NCI-H226 (cell line): ENCODE data around the gene LPP.
"Not testable (repeated sequence)": the region's sequence is repeated elsewhere in the genome, so short reads cannot be mapped to it uniquely, and the experiment has no call there.

ENCODE experiments used
- DNase-seq: peaks from one replicate; pipeline ENCODE4 v3.0.0-alpha.2; 2015

Gene LPP, protein sequence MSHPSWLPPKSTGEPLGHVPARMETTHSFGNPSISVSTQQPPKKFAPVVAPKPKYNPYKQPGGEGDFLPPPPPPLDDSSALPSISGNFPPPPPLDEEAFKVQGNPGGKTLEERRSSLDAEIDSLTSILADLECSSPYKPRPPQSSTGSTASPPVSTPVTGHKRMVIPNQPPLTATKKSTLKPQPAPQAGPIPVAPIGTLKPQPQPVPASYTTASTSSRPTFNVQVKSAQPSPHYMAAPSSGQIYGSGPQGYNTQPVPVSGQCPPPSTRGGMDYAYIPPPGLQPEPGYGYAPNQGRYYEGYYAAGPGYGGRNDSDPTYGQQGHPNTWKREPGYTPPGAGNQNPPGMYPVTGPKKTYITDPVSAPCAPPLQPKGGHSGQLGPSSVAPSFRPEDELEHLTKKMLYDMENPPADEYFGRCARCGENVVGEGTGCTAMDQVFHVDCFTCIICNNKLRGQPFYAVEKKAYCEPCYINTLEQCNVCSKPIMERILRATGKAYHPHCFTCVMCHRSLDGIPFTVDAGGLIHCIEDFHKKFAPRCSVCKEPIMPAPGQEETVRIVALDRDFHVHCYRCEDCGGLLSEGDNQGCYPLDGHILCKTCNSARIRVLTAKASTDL

DNA sequence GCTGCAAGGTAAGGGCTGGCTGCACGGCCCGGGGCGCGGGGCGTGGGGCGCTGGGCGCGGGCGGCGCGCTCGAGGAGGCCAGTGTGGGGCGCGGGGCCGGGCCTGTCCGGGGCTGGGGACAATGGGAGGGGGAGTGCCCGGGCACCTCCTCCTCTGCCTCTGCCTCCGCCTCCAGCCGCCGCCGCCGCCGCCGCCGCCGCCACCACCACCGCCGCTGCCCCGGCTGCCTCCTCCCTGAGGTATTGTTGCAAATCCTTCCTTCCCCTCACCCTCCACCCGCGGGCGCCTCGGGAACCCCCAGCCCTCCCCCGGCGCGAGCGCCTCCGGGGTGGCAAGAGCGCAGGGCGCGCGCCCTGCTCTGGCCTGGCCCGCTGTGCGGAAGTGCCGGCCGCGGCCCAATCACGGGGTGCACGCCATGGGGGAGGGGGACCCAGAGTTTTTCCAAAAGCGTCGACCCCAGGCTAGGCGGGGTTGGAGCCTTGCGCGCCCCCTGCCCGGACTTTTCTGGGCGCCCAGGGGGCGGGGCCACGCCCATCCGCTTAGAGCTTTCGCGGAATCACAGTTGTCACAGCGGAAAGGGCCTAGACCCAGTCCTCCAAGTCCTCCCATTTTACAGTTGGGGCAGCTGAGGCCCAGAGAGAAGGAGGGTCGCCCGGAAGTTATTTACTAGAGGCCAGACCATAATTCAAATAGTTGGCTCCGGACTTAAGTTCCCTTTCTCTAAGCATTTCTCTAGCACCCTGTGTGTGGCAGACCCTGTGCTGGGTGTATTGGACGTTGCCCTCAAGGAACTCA, at the start of gene LPP:
Gene LPP (plus strand): TSS at position 144 of the 795 bp plus-strand sequence. CDS start 251,964 bp downstream, outside the sequence.
- DNase-seq = peak; percentile 83

DNA sequence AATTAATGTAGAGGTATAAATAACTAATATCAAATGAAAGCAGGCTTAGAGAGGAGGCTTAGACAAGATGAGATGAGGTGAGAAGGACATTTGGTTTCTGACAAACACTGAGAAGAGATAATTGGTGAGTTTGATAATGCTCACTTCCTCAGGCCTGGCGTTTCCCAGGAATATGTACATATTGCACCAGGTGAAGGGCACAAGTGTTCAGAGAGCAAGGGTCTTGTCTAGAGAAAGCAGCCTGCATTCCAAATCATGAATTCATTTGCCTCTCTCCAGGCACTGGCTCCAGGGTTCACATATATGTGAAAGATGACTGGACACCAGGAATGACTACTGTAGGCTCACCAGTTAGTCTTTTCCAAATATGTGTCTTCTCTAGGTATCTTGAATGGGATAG, 48.0 kb upstream of the LPP start:
- DNase-seq = no peak

DNA sequence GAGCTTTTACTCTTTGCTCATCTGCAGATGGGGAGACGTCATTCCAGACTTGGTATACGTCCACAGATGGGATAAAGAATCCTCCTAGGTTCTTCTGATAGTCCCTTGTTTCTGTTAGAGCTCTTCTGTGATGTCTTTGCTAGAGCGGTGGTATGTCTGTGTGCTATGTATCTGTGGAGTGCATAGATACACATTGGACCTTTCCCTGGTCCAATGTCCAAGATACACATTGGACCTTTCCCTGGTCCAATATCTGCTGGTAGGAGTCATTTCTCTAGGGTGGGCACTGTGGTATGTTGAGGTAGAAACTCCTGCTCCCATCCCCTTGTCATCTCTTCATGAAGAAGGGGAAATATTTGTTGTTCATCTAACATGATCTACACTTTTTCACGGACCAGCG, 47.5 kb upstream of the LPP start:
- DNase-seq = no peak

DNA sequence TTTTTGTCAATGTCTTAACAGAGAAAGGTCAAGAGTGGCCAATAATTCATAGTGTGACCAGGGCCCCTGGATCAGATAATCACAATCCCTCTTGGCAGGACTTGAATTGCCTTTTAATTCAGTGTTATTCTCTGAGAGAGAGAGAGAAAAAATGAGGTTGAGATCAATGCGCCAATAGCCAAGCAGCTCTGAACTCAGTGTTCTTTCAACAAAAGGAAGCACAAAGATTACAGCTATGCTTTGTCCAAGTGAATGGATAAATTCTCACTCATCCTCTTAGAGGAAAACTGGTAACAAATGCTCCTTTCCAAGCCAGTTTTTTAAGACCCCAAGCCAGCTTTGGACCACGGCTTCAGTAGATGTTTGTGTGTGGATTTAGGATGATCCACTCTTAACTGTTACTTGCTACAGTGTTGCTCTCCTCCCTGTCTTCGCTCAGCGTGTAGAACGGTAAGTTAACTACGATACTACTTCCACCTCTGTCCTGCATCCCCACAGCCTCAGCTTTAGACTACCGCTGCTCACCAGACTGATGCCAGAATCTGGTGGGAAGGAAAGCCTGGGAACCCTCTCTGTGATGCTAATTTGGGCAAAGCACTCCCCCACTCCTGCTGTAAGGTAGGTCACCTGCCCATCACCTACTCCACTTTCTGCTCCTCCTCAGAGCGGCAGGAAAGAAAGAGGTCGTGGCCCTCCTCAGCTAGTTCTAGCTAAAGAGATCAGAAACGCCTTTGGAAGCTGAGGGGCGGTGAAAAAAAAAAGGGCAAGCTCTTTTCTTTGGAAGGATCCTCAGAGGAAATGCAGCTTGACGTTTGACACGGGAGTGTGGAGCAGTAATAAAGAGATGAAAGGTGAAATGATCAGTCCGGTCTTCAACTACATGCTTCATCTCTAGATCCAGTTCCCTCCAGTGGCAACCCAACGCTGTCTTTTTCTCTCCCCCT, 46.8 kb upstream of the LPP start:
- DNase-seq = no peak

DNA sequence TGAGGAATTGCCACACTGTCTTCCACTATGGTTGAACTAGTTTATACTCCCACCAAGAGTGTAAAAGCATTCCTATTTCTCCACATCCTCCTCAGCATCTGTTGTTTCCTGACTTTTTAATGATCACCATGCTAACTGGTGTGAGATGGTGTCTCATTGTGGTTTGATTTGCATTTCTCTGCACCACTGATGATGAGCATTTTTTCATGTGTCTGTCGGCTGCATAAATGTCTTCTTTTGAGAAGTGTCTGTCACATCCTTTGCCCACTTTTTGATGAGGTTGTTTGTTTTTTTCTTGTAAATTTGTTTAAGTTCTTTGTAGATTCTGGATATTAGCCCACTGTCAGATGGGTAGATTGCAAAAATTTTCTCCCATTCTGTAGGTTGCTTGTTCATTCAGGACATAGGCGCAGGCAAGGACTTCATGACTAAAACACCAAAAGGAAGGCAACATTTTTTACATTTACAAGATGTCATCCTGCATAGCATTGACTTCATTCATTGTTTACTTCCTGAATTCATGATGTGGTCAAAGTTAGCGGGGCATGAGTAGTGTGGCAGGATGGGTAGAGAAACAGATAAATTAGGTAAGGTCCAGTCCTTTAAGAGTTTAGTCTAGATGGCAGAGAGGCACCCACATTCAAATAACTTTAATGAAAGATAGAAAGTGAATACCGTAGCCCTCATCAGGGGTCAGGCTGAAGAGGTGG, 45.1 kb upstream of the LPP start:
- no peak for DNase-seq

DNA sequence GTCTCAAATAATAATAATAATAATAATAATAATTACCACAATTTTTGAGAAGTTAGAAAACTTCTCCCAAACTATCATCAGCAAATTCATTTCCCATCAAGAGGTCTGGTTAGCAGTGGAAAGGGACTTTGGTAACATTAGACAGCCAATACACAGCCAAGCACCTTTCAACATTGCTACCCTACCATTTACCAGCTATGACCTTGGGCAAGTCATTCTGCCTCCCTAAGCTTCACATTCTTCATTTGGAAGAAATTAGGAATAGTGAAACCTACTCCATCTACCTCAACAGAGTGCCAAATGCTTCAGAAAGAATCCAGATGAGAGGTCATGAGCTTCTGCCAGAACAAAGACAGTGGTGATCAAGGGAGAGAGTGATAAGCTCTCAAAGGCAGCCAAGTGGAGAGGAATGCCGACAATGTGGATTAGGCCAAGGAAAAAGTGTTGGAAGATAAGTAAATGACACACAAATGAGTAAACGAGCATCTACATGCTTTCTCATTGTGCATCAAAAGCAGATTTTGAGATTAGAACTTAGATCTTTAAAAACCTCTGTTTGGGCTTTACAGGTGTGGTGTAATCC, 42.9 kb upstream of the LPP start:
- DNase-seq = peak; percentile 81

DNA sequence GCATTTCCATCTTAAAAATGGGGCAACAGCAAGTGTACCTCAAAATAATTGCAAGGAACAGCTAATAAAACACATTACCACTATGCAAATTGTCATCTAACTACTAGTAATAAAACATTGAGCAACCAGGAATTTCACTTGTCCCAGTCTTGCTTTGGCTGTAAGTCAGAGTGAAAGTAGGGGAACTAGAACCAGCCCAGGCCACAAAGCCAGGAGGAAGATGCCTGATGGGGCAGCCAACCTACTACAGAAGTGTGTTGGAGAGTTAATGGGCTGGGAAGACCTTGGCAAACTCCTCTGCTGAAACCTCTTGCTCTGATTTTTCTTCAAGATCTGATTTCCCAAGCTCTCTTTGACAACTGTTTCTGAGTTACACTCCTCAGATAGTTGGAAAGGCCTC, 40.2 kb upstream of the LPP start:
- DNase-seq = no peak

DNA sequence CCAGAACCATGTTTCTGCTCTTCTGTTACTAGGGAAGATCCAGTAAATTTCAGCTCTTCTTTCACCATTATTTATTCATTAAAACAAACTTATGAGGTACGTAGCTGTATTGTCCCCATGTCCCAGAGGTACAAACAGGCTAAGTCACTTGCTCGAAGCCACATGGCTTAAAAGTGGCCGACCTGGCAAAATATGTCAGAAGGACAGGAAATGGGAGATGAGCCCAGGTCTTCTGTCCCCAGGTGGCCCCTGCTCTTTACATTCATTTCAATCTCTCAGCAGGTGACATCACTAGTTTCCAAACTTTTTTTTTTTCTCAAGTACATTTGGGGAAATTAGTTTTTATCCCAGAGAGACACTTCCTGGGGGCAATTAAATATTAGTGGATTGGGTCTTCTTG, 34.1 kb upstream of the LPP start:
- no peak for DNase-seq

DNA sequence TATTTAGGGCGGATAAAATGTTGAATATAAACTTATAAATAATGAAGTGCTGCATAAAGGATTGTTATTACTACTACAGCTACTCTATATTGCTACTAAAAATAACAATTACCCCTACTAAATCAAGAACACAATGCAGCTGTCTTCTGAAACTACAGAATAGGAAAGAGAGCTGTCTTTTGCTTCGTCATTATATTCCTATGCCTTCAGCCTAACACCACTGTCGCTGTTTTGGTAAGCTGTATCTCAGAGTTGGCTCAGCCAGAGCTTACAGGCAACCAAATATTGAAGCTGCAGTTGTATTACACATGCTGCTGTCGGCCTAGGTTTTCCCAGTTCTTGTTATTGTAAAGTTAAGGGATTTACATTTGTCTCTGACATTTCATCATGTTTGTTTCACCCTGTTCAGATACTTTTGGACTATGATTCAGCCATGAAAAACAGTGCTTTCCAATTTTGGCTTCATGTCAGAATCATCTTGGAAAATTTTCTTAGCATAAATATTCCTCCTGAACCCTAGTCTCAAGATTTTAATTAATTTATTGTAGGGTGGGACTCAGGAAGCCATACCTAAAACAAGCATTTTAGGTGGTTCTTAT, 31.3 kb upstream of the LPP start:
- DNase-seq = no peak

DNA sequence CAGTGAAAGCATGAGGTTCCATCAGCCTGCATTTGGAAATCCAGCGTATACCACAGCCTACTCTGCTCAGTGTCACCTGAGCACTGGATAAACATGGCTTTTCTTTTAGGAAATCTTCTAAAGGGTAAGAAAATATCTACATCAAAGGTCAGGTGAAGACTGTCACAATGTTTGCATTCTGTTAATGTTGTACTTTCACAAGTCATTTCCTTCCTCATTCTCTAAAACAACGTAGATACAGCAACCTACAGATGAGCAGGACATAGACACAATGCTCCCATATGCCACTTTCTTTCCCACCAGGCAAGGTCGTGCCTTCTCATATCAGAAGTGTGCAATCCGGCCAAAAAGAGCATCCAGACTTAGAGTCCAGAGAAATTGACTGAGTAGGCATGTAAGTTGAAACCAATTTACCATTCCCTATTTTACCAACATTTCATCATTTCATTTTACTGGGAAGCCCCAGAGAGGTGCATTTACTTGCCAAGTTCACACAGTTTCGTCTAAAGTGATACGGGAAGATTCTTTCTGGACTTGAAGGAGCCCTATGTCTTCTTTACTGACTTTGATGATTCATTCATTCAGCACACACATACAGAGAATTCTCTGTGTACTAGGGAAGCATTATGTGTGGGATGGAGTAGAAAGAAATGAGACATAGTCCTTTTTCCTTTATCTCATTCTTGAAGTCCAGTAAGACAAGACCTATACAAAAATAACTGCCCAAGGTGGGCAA, 30.6 kb upstream of the LPP start:
- DNase-seq = peak; percentile 15

DNA sequence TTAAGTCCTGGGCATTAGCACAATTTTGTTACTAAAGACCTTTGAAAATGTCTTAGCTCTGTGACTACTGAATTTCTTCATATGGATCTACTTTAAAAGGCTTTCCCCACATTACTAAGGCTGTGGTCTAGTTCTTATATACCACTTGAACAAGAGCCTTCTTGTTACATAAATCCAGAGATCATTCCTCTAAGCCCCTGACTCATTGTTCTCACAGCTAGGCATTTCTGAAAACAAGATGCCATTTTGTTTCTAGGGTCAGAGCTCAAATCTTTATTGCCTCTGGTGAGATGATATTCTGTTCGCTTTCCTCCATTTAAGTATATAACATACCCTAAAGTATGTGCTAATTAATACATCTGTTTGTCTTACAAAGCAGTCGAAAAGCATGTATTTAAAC, 29.8 kb upstream of the LPP start:
- no peak for DNase-seq

DNA sequence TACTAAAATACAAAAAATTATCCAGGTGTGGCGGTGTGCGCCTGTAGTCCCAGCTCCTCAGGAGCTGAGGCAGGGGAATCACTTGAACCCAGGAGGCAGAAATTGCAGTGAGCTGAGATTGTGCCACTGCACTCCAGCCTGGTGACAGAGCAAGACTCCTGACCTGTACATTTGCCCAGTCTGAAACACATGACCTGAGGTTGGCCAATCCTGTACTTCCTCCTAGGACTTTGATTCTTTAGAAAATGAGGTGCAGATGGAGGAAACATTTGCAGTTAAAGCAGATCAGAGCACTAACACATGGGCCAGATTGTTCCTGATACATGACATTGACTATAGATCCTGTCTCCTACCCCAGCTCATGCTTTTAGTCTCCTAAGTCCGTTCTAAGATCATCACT, 28.9 kb upstream of the LPP start:
- DNase-seq = no peak

DNA sequence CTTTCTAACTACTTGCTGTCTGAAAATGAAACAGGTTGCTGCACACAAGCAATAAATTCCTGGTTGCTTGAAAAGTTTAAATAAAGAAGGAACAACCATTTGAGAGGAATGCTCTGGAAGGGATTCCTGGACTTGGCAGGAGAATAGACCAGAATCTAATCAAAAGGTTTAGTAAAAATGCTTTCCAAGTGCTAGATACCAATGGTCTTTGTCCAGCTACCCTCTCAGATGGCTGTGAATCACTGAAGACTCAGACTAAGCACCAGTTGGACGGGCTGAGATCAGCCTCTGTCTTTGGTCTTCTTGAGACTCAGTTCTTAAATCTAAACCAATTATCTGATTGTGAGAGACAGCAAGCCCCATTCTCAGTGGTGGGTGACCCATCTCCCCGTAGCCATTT, 27.7 kb upstream of the LPP start:
- no peak for DNase-seq

DNA sequence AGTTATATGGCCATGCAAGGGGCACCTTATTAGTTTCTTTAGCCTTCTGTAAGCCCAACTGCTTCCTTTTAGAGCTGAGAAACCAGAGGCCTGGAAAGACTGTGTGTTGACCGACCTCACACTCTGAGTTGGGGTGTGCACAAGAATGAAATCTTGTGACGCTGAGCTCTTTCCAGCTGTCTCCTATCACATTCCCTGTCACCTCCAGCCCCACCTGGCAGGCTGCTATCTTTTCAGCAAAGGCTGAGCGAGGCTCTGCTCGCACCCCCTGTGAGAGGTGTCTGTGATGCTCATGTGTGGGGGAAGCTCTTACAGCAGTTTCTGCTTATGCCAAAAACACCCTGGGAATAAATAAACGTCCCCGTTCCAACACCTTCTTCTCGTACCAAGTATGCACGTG, 27.0 kb upstream of the LPP start:
- DNase-seq = no peak

DNA sequence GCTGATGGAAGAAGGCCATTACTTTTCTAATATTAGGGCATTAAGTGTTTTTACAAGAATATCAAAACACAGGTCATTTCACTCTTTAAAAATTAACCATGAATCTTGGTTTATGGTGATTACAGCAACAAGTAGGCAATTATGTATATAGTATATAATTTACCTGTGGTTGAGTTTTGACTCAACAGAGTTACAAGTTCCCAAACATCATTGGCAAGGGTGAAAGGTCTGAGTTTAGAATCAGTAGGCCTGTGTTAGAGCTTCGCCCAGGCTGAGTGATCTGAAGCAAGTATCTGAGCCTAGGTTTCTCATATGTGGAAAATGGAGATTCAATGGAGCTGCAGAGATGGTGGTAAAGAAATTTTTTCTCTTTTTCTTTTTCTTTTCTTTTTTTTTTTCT, 25.1 kb upstream of the LPP start:
- DNase-seq = no peak

DNA sequence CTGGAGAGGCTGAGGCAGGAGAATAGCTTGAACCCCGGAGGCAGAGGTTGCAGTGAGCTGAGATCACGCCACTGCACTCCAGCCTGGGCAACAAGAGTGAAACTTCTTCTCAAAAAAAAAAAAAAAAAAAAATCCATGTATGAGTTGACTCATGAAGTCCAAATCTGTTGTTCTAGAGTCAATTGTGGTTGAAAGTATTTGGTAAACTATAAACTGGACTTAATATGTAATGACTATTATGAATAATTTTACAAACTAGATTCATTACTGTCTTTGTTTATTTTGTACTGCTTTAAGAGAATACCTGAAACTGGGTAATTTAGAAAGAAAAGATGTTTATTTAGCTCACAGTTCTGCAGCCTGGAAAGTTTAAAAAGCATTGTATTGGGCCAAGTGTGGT, 22.9 kb upstream of the LPP start:
- not testable (repeated sequence) for DNase-seq

DNA sequence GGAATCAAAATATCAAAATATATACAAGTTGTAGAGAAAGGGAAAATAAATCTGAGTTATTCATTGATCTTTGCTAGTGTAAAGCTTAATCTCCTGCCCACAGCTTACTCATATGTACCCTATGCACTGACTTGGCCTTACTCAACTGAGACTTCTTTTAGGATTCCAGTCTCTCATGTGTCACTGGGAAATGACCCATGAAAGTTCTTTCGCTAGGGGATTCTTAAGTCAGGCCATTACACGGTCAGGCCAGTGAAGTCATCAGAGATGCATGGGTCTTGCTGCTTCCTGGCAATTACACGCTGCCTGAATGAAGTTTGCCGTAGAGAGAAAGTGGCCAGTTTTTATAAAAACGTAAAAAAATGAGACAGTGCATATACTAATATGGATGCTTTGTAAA, 20.7 kb upstream of the LPP start:
- DNase-seq = no peak

DNA sequence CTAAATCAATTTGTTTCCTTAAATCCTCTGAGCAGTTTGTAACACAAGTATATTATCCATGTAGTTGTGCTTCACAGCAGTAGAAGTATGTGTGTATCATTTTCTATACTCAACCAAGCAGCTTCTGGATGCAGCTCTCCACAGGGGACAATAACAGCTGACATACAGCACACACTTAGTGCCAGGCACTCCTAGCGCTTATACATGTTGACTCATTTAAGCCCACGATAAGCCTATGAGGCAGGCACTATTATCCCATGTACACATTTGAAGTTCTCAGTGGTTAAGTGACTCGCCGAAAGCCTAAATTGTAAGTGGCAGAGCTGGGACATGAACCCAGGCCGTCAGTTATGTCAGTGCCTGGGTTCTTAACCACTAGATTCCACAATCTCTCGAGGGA, 20.3 kb upstream of the LPP start:
- DNase-seq = no peak

DNA sequence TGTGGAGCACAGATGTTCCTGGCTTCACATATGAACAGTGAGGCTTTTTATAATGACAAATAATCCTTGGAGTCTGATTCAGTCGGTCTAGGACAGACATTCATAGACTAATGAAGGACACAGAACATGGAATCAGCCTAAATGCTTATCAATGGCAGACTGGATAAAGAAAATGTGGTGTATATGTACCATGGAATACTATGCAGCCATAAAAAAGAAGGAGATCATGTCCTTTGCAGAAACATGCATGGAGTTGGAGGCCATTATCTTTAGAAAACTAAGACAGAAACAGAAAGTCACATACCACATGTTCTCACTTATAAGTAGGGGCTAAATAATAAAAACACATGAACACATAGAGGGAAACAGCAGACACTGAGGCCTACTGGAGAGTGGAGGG, 19.9 kb upstream of the LPP start:
- DNase-seq = no peak

DNA sequence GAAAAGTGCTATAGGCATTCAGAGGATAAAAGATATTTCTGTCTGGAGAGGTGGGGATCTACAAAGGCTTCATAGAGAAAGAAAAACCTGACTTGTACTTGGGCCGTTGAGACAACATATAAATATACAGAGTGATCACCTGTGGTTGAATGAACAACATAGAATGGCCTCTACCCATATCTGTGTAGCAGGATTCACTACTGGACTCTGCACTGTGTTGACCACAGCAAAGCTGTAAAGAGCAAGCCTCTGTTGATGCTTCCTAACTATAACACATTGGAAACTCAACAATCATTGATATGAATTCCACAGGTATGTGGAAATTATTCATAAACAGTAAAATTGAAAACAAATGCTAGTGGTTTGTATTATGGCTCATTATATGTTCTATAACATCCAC, 19.1 kb upstream of the LPP start:
- DNase-seq = no peak

DNA sequence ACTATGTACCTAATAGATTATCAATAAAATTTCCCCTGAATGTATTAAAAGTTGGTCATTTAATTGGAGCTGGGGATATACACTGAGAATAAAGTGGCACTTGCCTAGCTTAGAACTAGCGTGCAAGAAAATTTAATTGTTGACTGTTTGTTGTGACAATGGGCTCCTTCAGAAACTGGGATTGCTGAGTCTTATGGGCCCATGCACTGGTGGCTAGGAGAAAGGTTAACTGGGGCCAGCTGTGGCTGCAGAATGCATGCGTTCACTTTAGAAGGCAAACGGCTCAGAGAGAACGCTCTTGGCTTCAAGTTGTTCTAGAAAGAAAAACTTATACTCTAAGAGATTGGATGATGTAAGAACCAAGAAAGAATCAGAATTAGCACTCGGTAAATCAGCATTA, 18.7 kb upstream of the LPP start:
- DNase-seq = no peak
